Inflammatory macrophage (primary cell): Measurements from ENCODE around the gene BLID.

ENCODE experiments used
- DNase-seq, 2 donors: peaks; one replicate each; pipeline ENCODE4 v3.0.0-alpha.2; 2020 to 2022

BLID gene

GRCh38 chr11:122104341-122104740 is 11.7 kb downstream of the BLID start:
- DNase-seq = no peak

GRCh38 chr11:122103726-122104125 is 12.3 kb downstream of the BLID start:
- DNase-seq = no peak

GRCh38 chr11:122103321-122103720 is 12.7 kb downstream of the BLID start:
- DNase-seq = no peak

GRCh38 chr11:122102426-122102825 is 13.6 kb downstream of the BLID start:
- DNase-seq = no peak

GRCh38 chr11:122101625-122102291 is 14.3 kb downstream of the BLID start:
- peak in 1 of 2 donors; percentile 5 for DNase-seq

- no peak for DNase-seq
These were observed 15.3 kb downstream of the BLID start for GRCh38 chr11:122100756-122101080.

GRCh38 chr11:122100037-122100755 is 15.8 kb downstream of the BLID start:
- no peak for DNase-seq

GRCh38 chr11:122099374-122100036 is 16.5 kb downstream of the BLID start:
- no peak for DNase-seq

GRCh38 chr11:122098261-122098980 is 17.6 kb downstream of the BLID start:
- no peak for DNase-seq

- DNase-seq = no peak
These were observed 18.5 kb downstream of the BLID start for GRCh38 chr11:122097419-122098001.

- no peak for DNase-seq
These were observed 19.5 kb downstream of the BLID start for GRCh38 chr11:122096272-122097112.

GRCh38 chr11:122095681-122096262 is 20.2 kb downstream of the BLID start:
- no peak for DNase-seq

GRCh38 chr11:122094836-122095235 is 21.2 kb downstream of the BLID start:
- no peak for DNase-seq

GRCh38 chr11:122093731-122094275 is 22.2 kb downstream of the BLID start:
- DNase-seq = no peak

GRCh38 chr11:122091835-122092234 is 24.2 kb downstream of the BLID start:
- DNase-seq = no peak

- DNase-seq = no peak
These were observed 26.9 kb downstream of the BLID start for GRCh38 chr11:122089111-122089510.

GRCh38 chr11:122085712-122086111 is 30.3 kb downstream of the BLID start:
- DNase-seq = no peak

GRCh38 chr11:122085264-122085663 is 30.8 kb downstream of the BLID start:
- no peak for DNase-seq

GRCh38 chr11:122082205-122082604 is 33.8 kb downstream of the BLID start:
- DNase-seq = no peak

- no peak for DNase-seq
These were observed 34.9 kb downstream of the BLID start for GRCh38 chr11:122081073-122081472.

GRCh38 chr11:122077459-122077858 is 38.6 kb downstream of the BLID start:
- DNase-seq = no peak
